CD4-positive, alpha-beta memory T cell (primary cell): ENCODE data around the gene MAST4. TPM values are rescaled to one million over a fixed set of nuclear protein-coding genes. Genes with fewer than 3 reads are reported as not detected.
A peak's percentile ranks its signal among the peaks of the same experiment; 100 is the strongest.

Source experiments
- CTCF ChIA-PET: fragments of 350-600 bp; sonication (Branson Sonifier 250); formaldehyde crosslinking; loops from one replicate; lab custom pipeline; 2021; ENCODE audit warnings: inconsistent platforms; ENCODE audit not compliant: partially characterized antibody; lab: Charles Lee
- POLR2A ChIA-PET: fragments of 350-600 bp; sonication (Branson Sonifier 250); formaldehyde crosslinking; loops from one replicate; lab custom pipeline; 2021; ENCODE audit not compliant: partially characterized antibody; lab: Charles Lee
- DNase-seq, 5 donors: peaks; one replicate each; pipeline versions ENCODE4 v3.0.0 to v3.0.0-alpha.2; 2020 to 2022; ENCODE audit warnings: mixed read lengths in 1 of 5
- H3K27ac ChIP-seq: one replicate; pipeline ENCODE4 v1.7.0; 2013; ENCODE audit warnings: low read depth, low read length
- H3K27me3 ChIP-seq: 2 replicates; pipeline ENCODE4 v1.7.0; 2013; ENCODE audit warnings: mild to moderate bottlenecking, low read length, moderate library complexity; ENCODE audit not compliant: insufficient read depth
- H3K36me3 ChIP-seq: 2 replicates; pipeline ENCODE4 v1.7.0; 2013; ENCODE audit warnings: mild to moderate bottlenecking, low read length, moderate library complexity; ENCODE audit not compliant: insufficient read depth
- H3K4me1 ChIP-seq: 2 replicates; pipeline ENCODE4 v1.7.0; 2013; ENCODE audit warnings: mild to moderate bottlenecking, low read length, moderate library complexity; ENCODE audit not compliant: insufficient read depth
- H3K4me3 ChIP-seq, 2 donors: one replicate each; pipeline ENCODE4 v1.7.0; 2013; ENCODE audit warnings: low read length in 2 of 2, mild to moderate bottlenecking in 1 of 2
- H3K9me3 ChIP-seq, 2 donors: one replicate each; pipeline ENCODE4 v1.7.0; 2013; ENCODE audit warnings: low read length in 2 of 2, control low read depth in 1 of 2; ENCODE audit not compliant: control insufficient read depth in 1 of 2
- H3K27ac Mint-ChIP-seq, 7 donors: one replicate each; pipeline ENCODE4 v1.8.0; 2020 to 2021; ENCODE audit warnings: mixed read lengths in 7 of 7, mild to moderate bottlenecking in 6 of 7, inconsistent platforms in 3 of 7, moderate library complexity in 3 of 7
- H3K27me3 Mint-ChIP-seq, 2 donors: one replicate each; pipeline ENCODE4 v1.8.0; 2020 to 2021; ENCODE audit warnings: mixed read lengths in 2 of 2
- H3K36me3 Mint-ChIP-seq, 2 donors: one replicate each; pipeline ENCODE4 v1.8.0; 2020 to 2021; ENCODE audit warnings: mixed read lengths in 2 of 2, inconsistent platforms in 1 of 2, mild to moderate bottlenecking in 1 of 2
- H3K4me1 Mint-ChIP-seq, 4 donors: one replicate each; pipeline ENCODE4 v1.8.0; 2020 to 2021; ENCODE audit warnings: mixed read lengths in 4 of 4, mild to moderate bottlenecking in 1 of 4
- H3K4me3 Mint-ChIP-seq, 8 donors: one replicate each; pipeline ENCODE4 v1.8.0; 2020 to 2021; ENCODE audit warnings: mixed read lengths in 8 of 8, mild to moderate bottlenecking in 7 of 8, moderate library complexity in 6 of 8, inconsistent platforms in 3 of 8
- H3K9me3 Mint-ChIP-seq, 8 donors: one replicate each; pipeline ENCODE4 v1.8.0; 2020 to 2021; ENCODE audit warnings: mixed read lengths in 8 of 8, mild to moderate bottlenecking in 5 of 8, inconsistent platforms in 3 of 8, moderate library complexity in 1 of 8
- intact Hi-C: fragments of 100-400 bp; cut with micrococcal nuclease; formaldehyde crosslinking; loops from one replicate; pipeline ENCODE4 v1.15.1; 2023
- polyA plus RNA-seq, 2 donors: library from polyadenylated mRNA; unstranded; fragments of 300-500 nt; fragmentation: Illumina TruSeq; gene quantifications; one replicate each; pipeline ENCODE4 v1.2.3, GENCODE V29; 2021
- total RNA-seq, 2 experiments: library from RNA; stranded (reverse); gene quantifications; one replicate each; pipeline ENCODE4 v1.2.3, GENCODE V29; 2021

The MAST4 gene
- total and polyA plus RNA-seq, 4 experiments from 2014 or later = 9.2 to 27.0 (median 21.3) TPM

GRCh38 chr5:67146574-67146973 is 550.4 kb downstream of the MAST4 start:
- Mint-ChIP-seq H3K4me1 (peaks cover 0 to 2% (median 0%) of the 10 kb centered on the region in 4 donors), H3K9me3 (no peaks in the 10 kb centered on the region), H3K36me3 (peaks cover 78 to 89% of the 10 kb centered on the region in 2 donors), H3K27me3 (no peaks in the 10 kb centered on the region), H3K4me3 (no peak overlapping the region), H3K27ac (no peak overlapping the region)
- Histone ChIP-seq H3K27ac (no peak overlapping the region), H3K36me3 (peaks cover 24% of the 10 kb centered on the region), H3K9me3 (no peaks in the 10 kb centered on the region), H3K4me1 (no peaks in the 10 kb centered on the region), H3K27me3 (no peaks in the 10 kb centered on the region), H3K4me3 (no peak overlapping the region)
- POLR2A ChIA-PET = no interaction called here
- CTCF ChIA-PET = interaction anchor here (1.2 to 2.5 kb wide), 3 partner anchors 10 to 99 kb away, joined by 3 to 15 read pairs (median 4); no protein-coding TSS in a partner anchor
- intact Hi-C loops = no loop called here
- no peak for DNase-seq

GRCh38 chr5:67146981-67147380 is 550.8 kb downstream of the MAST4 start:
- intact Hi-C loops = no loop called here
- Histone ChIP-seq H3K36me3 (peaks cover 24% of the 10 kb centered on the region), H3K27ac (no peak overlapping the region), H3K27me3 (no peaks in the 10 kb centered on the region), H3K9me3 (no peaks in the 10 kb centered on the region), H3K4me3 (no peak overlapping the region), H3K4me1 (no peaks in the 10 kb centered on the region)
- Mint-ChIP-seq H3K36me3 (peaks cover 78 to 85% of the 10 kb centered on the region in 2 donors), H3K4me1 (peaks cover 0 to 2% (median 0%) of the 10 kb centered on the region in 4 donors), H3K27ac (no peak overlapping the region), H3K4me3 (no peak overlapping the region), H3K27me3 (no peaks in the 10 kb centered on the region), H3K9me3 (no peaks in the 10 kb centered on the region)
- ChIA-PET POLR2A (no interaction called here), CTCF (interaction anchor here (0.8 to 2.5 kb wide), 5 partner anchors 10 to 159 kb away, joined by 3 to 15 read pairs (median 4); no protein-coding TSS in a partner anchor)
- DNase-seq = no peak

DNA sequence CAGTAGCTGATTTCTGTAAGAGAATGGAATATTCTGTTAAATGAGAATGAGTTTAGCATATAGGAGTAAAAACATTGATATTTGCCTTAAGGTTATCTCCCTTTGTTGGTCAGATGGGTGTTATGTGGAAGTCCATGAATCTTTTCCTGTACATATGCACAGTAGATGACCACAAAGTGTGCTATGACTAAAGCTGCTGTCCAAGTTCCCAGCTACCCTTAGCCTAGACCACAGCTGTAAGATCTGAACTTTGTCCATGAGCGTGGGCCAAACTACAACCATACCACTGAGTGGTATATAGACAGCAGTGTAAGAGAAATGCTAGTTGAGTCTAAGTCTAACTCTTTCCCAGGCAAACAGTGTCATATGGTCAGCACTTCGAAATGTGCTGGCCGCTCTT is 551.6 kb downstream of the MAST4 start:
- peaks cover 74 to 81% of the 10 kb centered on the region in 2 donors for H3K36me3 Mint-ChIP-seq
- H3K27me3 ChIP-seq = no peaks in the 10 kb centered on the region
- CTCF ChIA-PET = interaction anchor here (0.8 to 2.5 kb wide), 4 partner anchors 9 to 160 kb away, joined by 3 to 15 read pairs (median 4); no protein-coding TSS in a partner anchor

DNA sequence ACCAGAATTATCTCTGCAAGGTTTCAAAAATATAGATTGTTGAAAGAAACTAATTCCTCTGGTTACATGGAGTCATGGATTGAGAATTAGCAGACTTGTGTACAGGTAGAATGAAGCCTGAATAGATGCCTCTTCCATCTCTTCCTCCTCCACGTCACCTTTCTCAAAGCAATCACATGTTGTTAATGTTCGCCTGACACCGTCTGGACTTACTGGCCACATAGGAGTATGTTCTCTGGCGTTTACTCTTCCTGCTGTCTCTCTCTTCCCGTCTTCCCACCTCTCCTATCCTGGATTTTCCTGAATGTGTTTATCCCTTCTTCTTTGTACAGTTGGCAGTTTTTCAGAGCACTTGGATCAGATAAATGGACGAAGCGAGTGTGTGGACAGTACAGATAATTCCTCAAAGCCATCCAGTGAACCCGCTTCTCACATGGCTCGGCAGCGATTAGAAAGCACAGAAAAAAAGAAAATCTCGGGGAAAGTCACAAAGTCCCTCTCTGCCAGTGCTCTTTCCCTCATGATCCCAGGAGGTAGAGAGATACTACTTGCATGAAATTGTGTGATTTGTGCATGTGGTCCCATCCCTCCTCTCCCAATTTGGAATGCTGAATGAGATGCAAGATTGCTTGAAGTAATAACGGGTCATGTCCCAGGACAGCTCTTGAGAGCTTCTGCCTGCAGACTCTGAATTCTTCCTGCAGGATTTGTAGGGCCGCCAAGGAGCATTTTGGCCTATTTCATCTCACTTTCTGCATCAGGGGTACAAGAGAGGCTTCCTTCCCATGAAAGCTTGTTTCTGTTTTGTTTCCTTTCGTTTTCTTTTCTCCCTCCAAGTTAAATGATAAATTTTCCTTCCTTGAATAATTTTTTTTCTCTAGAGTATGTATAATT is 553.1 kb downstream of the MAST4 start:
- CTCF ChIA-PET = interaction anchor here (0.7 to 1.2 kb wide), 7 partner anchors 10 to 335 kb away, joined by 3 to 6 read pairs (median 3); no protein-coding TSS in a partner anchor
- no peaks in the 10 kb centered on the region for H3K9me3 Mint-ChIP-seq
- H3K27me3 Mint-ChIP-seq = no peaks in the 10 kb centered on the region
- peak overlapping the region in 2 of 7 donors; percentile 4 to 28 for H3K27ac Mint-ChIP-seq
- H3K4me3 ChIP-seq = no peak overlapping the region
- H3K27me3 ChIP-seq = no peaks in the 10 kb centered on the region
- peaks cover 11% of the 10 kb centered on the region for H3K36me3 ChIP-seq
- peaks cover 0 to 2% (median 0%) of the 10 kb centered on the region in 4 donors for H3K4me1 Mint-ChIP-seq
- DNase-seq = no peak
- POLR2A ChIA-PET = no interaction called here
- H3K27ac ChIP-seq = no peak overlapping the region
- H3K36me3 Mint-ChIP-seq = peaks cover 66 to 72% of the 10 kb centered on the region in 2 donors
- intact Hi-C loops = no loop called here
- no peaks in the 10 kb centered on the region for H3K4me1 ChIP-seq
- no peaks in the 10 kb centered on the region for H3K9me3 ChIP-seq
- no peak overlapping the region for H3K4me3 Mint-ChIP-seq

More for the DNA sequence above, 551.6 kb downstream of the MAST4 start:
- H3K27ac Mint-ChIP-seq = no peak overlapping the region
- H3K27me3 Mint-ChIP-seq = no peaks in the 10 kb centered on the region
- intact Hi-C loops = no loop called here
- H3K27ac ChIP-seq = no peak overlapping the region
- H3K36me3 ChIP-seq = peaks cover 21% of the 10 kb centered on the region
- no peaks in the 10 kb centered on the region for H3K4me1 ChIP-seq
- no peaks in the 10 kb centered on the region for H3K9me3 Mint-ChIP-seq
- DNase-seq = no peak
- peaks cover 0 to 2% (median 0%) of the 10 kb centered on the region in 4 donors for H3K4me1 Mint-ChIP-seq
- no peaks in the 10 kb centered on the region for H3K9me3 ChIP-seq
- no peak overlapping the region for H3K4me3 Mint-ChIP-seq
- H3K4me3 ChIP-seq = no peak overlapping the region
- POLR2A ChIA-PET = no interaction called here

DNA sequence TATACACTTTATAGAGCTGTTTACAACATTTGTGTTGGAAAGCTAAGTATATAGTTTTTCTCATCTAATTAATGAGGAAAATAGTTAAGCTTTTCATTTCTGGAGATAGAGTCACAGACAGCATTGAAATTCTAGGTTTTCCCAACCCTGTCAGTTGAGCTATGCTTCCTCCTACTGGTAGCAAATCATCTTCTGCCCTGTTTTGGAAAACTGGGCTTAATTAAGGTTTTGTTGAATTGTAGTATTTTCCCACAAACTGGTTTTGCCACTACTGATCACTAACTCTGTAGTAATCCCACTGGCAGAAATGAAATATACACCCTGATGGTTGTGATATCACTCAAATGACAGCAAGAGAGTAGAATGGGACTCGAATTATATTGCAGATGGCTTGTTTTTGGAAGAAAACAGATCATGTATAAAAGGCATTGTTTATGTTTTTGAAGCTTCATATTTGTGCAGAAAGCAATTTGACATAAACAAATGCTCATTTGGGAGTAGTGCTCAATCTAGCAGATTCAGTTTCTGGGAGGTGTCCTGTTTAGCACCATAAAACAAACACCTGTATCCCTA is 553.8 kb downstream of the MAST4 start:
- POLR2A ChIA-PET = no interaction called here
- CTCF ChIA-PET = interaction anchor here (0.7 to 1.2 kb wide), 8 partner anchors 9 to 335 kb away, joined by 3 to 6 read pairs (median 3); no protein-coding TSS in a partner anchor
- H3K4me1 ChIP-seq = no peaks in the 10 kb centered on the region

GRCh38 chr5:67152400-67152799 is 556.2 kb downstream of the MAST4 start:
- ChIA-PET POLR2A (no interaction called here), CTCF (interaction anchor here (1.0 kb wide), 1 partner anchor 166 kb away, joined by 3 read pairs; no protein-coding TSS in a partner anchor)
- Mint-ChIP-seq H3K9me3 (no peaks in the 10 kb centered on the region), H3K4me1 (peaks cover 12 to 14% (median 14%) of the 10 kb centered on the region in 4 donors), H3K4me3 (no peak overlapping the region), H3K36me3 (peaks cover 40 to 54% of the 10 kb centered on the region in 2 donors), H3K27me3 (no peaks in the 10 kb centered on the region), H3K27ac (no peak overlapping the region)
- no peak overlapping the region for H3K4me3 ChIP-seq
- H3K27me3 ChIP-seq = no peaks in the 10 kb centered on the region
- intact Hi-C loops = no loop called here
- H3K36me3 ChIP-seq = peaks cover 10% of the 10 kb centered on the region
- H3K27ac ChIP-seq = no peak overlapping the region
- no peak for DNase-seq
- peaks cover 10% of the 10 kb centered on the region for H3K4me1 ChIP-seq
- no peaks in the 10 kb centered on the region for H3K9me3 ChIP-seq

More for the DNA sequence above, 553.8 kb downstream of the MAST4 start:
- intact Hi-C loops = no loop called here
- Mint-ChIP-seq H3K4me3 (no peak overlapping the region), H3K36me3 (peaks cover 59 to 72% of the 10 kb centered on the region in 2 donors), H3K27me3 (no peaks in the 10 kb centered on the region), H3K27ac (peak overlapping the region in 1 of 7 donors; percentile 66), H3K4me1 (peaks cover 0 to 2% (median 0%) of the 10 kb centered on the region in 4 donors), H3K9me3 (no peaks in the 10 kb centered on the region)
- no peaks in the 10 kb centered on the region for H3K27me3 ChIP-seq
- no peak for DNase-seq
- peaks cover 13% of the 10 kb centered on the region for H3K36me3 ChIP-seq
- no peak overlapping the region for H3K27ac ChIP-seq
- no peak overlapping the region for H3K4me3 ChIP-seq
- no peaks in the 10 kb centered on the region for H3K9me3 ChIP-seq

GRCh38 chr5:67153292-67153691 is 557.1 kb downstream of the MAST4 start:
- Mint-ChIP-seq H3K9me3 (no peaks in the 10 kb centered on the region), H3K4me1 (peaks cover 16 to 23% (median 20%) of the 10 kb centered on the region in 4 donors), H3K4me3 (no peak overlapping the region), H3K27me3 (no peaks in the 10 kb centered on the region), H3K36me3 (peaks cover 38 to 47% of the 10 kb centered on the region in 2 donors), H3K27ac (peak overlapping the region in 3 of 7 donors; percentile 5 to 71 (median 49))
- Histone ChIP-seq H3K4me1 (peaks cover 19% of the 10 kb centered on the region), H3K36me3 (peaks cover 10% of the 10 kb centered on the region), H3K27me3 (no peaks in the 10 kb centered on the region), H3K9me3 (no peaks in the 10 kb centered on the region), H3K27ac (no peak overlapping the region), H3K4me3 (no peak overlapping the region)
- POLR2A ChIA-PET = no interaction called here
- CTCF ChIA-PET = interaction anchor here (1.0 kb wide), 1 partner anchor 166 kb away, joined by 3 read pairs; no protein-coding TSS in a partner anchor
- intact Hi-C loops = no loop called here
- DNase-seq = no peak
